DND-41 (cell line): ENCODE measurements around the gene SCG5.

Source experiments
- ATAC-seq: fragments of 200-7000 bp; cut with Tn5 transposase; 3 replicates; pipeline ENCODE4 v1.9.1; 2021; ENCODE audit warnings: low read depth; ENCODE audit not compliant: insufficient read depth
- DNase-seq: peaks from one replicate; pipeline ENCODE4 v3.0.0-alpha.2; 2020
- H2AFZ ChIP-seq: 2 replicates; pipeline ENCODE4 v1.6.0; 2012; ENCODE audit warnings: low read depth, low read length
- H3K27ac ChIP-seq: 2 replicates; pipeline ENCODE4 v1.5.1; 2012; ENCODE audit warnings: low read length, inconsistent platforms
- H3K27me3 ChIP-seq: fragments of 200-600 bp; sonication (generic); 2 replicates; pipeline ENCODE4 v1.6.0; 2012; ENCODE audit warnings: low read length, mild to moderate bottlenecking, inconsistent platforms; ENCODE audit not compliant: insufficient read depth, poor library complexity
- H3K36me3 ChIP-seq: 2 replicates; pipeline ENCODE4 v1.5.1; 2012; ENCODE audit warnings: low read length, inconsistent platforms; ENCODE audit not compliant: insufficient read depth
- H3K4me1 ChIP-seq: 2 replicates; pipeline ENCODE4 v1.5.1; 2012; ENCODE audit warnings: mild to moderate bottlenecking, low read length; ENCODE audit not compliant: insufficient read depth
- H3K4me2 ChIP-seq: 2 replicates; pipeline ENCODE4 v1.6.0; 2012; ENCODE audit warnings: mild to moderate bottlenecking, moderate library complexity, low read length, inconsistent platforms; ENCODE audit not compliant: insufficient read depth
- H3K4me3 ChIP-seq, 2 experiments: fragments of 200-600 bp in 1 of 2; shearing (Covaris generic) in 1 of 2; 2 replicates each; pipeline ENCODE4 v1.5.1; 2012 to 2016; ENCODE audit warnings: inconsistent platforms in 2 of 2, low read length in 2 of 2, mild to moderate bottlenecking in 2 of 2, low read depth in 1 of 2, moderate library complexity in 1 of 2
- H3K79me2 ChIP-seq: 2 replicates; pipeline ENCODE4 v1.6.0; 2012; ENCODE audit warnings: low read length, inconsistent platforms; ENCODE audit not compliant: insufficient read depth
- H3K9ac ChIP-seq: 2 replicates; pipeline ENCODE4 v1.6.0; 2012; ENCODE audit warnings: low read depth, mild to moderate bottlenecking, inconsistent platforms, low read length, moderate library complexity
- H3K9me3 ChIP-seq: 2 replicates; pipeline ENCODE4 v1.5.1; 2012; ENCODE audit warnings: low read length, moderate library complexity, mild to moderate bottlenecking, inconsistent platforms; ENCODE audit not compliant: insufficient read depth, severe bottlenecking
- H4K20me1 ChIP-seq: 2 replicates; pipeline ENCODE4 v1.6.0; 2012; ENCODE audit warnings: low read length; ENCODE audit not compliant: insufficient read depth
- EZH2 ChIP-seq: IDR thresholded peaks from 3 replicates; pipeline ENCODE4 v1.6.1; 2012; ENCODE audit warnings: borderline replicate concordance, low read depth, mild to moderate bottlenecking, moderate library complexity, low read length, inconsistent platforms; ENCODE audit not compliant: severe bottlenecking
- TF ChIP-seq, protein P1 (sequence below): IDR thresholded peaks from 2 replicates; pipeline ENCODE4 v1.5.1; 2012; ENCODE audit warnings: borderline replicate concordance, low read length, moderate library complexity, mild to moderate bottlenecking; ENCODE audit not compliant: poor library complexity, severe bottlenecking; ENCODE audit errors: extremely low read depth

The SCG5 gene

DNA sequence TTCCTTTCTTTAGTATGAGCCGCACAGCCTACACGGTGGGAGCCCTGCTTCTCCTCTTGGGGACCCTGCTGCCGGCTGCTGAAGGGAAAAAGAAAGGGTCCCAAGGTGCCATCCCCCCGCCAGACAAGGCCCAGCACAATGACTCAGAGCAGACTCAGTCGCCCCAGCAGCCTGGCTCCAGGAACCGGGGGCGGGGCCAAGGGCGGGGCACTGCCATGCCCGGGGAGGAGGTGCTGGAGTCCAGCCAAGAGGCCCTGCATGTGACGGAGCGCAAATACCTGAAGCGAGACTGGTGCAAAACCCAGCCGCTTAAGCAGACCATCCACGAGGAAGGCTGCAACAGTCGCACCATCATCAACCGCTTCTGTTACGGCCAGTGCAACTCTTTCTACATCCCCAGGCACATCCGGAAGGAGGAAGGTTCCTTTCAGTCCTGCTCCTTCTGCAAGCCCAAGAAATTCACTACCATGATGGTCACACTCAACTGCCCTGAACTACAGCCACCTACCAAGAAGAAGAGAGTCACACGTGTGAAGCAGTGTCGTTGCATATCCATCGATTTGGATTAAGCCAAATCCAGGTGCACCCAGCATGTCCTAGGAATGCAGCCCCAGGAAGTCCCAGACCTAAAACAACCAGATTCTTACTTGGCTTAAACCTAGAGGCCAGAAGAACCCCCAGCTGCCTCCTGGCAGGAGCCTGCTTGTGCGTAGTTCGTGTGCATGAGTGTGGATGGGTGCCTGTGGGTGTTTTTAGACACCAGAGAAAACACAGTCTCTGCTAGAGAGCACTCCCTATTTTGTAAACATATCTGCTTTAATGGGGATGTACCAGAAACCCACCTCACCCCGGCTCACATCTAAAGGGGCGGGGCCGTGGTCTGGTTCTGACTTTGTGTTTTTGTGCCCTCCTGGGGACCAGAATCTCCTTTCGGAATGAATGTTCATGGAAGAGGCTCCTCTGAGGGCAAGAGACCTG is 89.5 kb downstream of the SCG5 start:
- TF ChIP-seq EZH2 = no peak
- TF ChIP-seq, protein P1, sequence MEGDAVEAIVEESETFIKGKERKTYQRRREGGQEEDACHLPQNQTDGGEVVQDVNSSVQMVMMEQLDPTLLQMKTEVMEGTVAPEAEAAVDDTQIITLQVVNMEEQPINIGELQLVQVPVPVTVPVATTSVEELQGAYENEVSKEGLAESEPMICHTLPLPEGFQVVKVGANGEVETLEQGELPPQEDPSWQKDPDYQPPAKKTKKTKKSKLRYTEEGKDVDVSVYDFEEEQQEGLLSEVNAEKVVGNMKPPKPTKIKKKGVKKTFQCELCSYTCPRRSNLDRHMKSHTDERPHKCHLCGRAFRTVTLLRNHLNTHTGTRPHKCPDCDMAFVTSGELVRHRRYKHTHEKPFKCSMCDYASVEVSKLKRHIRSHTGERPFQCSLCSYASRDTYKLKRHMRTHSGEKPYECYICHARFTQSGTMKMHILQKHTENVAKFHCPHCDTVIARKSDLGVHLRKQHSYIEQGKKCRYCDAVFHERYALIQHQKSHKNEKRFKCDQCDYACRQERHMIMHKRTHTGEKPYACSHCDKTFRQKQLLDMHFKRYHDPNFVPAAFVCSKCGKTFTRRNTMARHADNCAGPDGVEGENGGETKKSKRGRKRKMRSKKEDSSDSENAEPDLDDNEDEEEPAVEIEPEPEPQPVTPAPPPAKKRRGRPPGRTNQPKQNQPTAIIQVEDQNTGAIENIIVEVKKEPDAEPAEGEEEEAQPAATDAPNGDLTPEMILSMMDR = no peak
- Histone ChIP-seq H3K4me2 (no peak overlapping the region), H3K27me3 (no peaks in the 10 kb centered on the region), H3K79me2 (no peaks in the 10 kb centered on the region), H3K9ac (no peak overlapping the region), H3K4me1 (no peaks in the 10 kb centered on the region), H2AFZ (no peak overlapping the region), H3K36me3 (no peaks in the 10 kb centered on the region), H3K27ac (no peak overlapping the region), H4K20me1 (no peaks in the 10 kb centered on the region), H3K9me3 (no peaks in the 10 kb centered on the region), H3K4me3 (no peak overlapping the region)
- DNase-seq (no peak), ATAC-seq (no peak)

DNA sequence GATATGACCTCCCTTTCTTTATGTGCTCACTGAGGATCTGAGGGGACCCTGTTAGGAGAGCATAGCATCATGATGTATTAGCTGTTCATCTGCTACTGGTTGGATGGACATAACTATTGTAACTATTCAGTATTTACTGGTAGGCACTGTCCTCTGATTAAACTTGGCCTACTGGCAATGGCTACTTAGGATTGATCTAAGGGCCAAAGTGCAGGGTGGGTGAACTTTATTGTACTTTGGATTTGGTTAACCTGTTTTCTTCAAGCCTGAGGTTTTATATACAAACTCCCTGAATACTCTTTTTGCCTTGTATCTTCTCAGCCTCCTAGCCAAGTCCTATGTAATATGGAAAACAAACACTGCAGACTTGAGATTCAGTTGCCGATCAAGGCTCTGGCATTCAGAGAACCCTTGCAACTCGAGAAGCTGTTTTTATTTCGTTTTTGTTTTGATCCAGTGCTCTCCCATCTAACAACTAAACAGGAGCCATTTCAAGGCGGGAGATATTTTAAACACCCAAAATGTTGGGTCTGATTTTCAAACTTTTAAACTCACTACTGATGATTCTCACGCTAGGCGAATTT is 91.2 kb downstream of the SCG5 start:
- peaks cover 3% of the 10 kb centered on the region for H3K27me3 ChIP-seq
- H3K4me1 ChIP-seq = no peaks in the 10 kb centered on the region
- H3K4me3 ChIP-seq = no peak overlapping the region
- H3K9ac ChIP-seq = no peak overlapping the region
- TF ChIP-seq EZH2 = no peak
- TF ChIP-seq, protein P1 = no peak
- H3K9me3 ChIP-seq = no peaks in the 10 kb centered on the region
- H3K4me2 ChIP-seq = no peak overlapping the region
- no peaks in the 10 kb centered on the region for H3K79me2 ChIP-seq
- no peak overlapping the region for H3K27ac ChIP-seq
- ATAC-seq (no peak), DNase-seq (no peak)
- no peak overlapping the region for H2AFZ ChIP-seq
- H4K20me1 ChIP-seq = no peaks in the 10 kb centered on the region
- no peaks in the 10 kb centered on the region for H3K36me3 ChIP-seq

DNA sequence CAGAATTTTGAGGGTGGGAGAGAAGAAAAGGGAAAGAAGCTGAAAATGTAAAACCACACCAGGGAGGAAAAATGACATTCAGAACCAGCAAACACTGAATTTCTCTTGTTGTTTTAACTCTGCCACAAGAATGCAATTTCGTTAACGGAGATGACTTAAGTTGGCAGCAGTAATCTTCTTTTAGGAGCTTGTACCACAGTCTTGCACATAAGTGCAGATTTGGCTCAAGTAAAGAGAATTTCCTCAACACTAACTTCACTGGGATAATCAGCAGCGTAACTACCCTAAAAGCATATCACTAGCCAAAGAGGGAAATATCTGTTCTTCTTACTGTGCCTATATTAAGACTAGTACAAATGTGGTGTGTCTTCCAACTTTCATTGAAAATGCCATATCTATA is 91.8 kb downstream of the SCG5 start:
- Histone ChIP-seq H3K79me2 (no peaks in the 10 kb centered on the region), H3K36me3 (no peaks in the 10 kb centered on the region), H4K20me1 (no peaks in the 10 kb centered on the region), H2AFZ (no peak overlapping the region), H3K4me1 (no peaks in the 10 kb centered on the region), H3K4me2 (no peak overlapping the region), H3K9ac (no peak overlapping the region), H3K27me3 (peaks cover 3% of the 10 kb centered on the region), H3K9me3 (no peaks in the 10 kb centered on the region), H3K4me3 (no peak overlapping the region), H3K27ac (no peak overlapping the region)
- ATAC-seq (no peak), DNase-seq (no peak)
- TF ChIP-seq, protein P1 = no peak
- TF ChIP-seq EZH2 = no peak
